Measurements from ENCODE around the gene ABCA10.
"Not testable (repeated sequence)": the region's sequence is repeated elsewhere in the genome, so short reads cannot be mapped to it uniquely, and the experiment has no call there.

Gene ABCA10

DNA sequence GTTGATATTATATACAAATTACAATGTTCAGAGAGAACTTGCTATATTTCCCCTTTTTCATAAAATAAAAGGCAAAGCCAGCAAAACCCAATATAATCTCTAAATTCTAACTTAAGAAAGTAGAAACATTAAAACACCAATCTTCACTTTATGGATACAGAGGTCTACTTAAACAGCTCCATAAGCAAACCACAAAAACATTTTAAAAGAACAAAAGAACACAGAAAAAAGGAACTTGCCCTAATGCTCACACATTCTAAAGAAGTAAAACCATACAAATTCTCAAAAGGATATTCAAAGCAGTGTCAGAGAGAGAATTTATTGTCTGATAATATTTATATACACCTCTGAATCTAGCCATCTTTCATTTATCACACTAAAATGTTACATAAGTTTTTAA is 606 bp downstream of the ABCA10 start:
- no peak for DNase-seq

DNA sequence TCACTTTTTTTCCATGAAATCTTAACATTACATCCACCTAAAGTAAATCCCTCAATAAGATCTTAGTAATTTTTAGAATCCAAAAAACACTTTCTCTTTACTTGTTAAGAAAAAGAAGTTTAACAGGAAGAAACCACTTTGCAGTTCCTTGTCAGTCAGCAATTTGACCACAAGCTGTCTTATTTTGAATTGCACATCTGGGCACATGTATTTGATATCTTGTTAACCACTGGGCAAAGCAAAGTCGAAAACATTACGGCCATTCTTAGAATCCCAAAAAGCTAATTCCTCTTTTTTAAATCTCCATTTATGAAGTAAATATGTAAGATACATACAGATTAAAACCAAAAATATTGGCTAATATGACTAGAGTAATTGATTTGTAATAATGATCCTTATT is 1.1 kb downstream of the ABCA10 start:
- no peak for DNase-seq

DNA sequence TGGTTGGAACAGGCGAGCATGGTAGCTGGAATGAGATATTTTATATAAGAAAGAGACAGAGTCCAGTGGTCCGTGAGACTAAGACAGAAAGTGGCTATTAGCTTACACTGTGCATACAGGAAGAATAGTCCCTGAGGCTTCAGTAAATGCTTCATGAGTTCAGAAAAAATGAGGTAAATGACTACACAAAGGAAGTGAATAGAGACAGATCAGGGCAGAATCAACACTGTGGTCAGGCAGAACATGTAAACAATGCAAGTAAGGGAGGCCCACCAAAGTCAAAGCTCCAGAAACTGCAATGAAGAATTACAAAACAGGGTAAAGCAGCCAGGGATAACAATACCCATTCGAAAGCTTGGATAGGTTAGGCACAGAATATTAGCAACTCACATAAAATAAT is 4.8 kb downstream of the ABCA10 start:
- DNase-seq: no peak

DNA sequence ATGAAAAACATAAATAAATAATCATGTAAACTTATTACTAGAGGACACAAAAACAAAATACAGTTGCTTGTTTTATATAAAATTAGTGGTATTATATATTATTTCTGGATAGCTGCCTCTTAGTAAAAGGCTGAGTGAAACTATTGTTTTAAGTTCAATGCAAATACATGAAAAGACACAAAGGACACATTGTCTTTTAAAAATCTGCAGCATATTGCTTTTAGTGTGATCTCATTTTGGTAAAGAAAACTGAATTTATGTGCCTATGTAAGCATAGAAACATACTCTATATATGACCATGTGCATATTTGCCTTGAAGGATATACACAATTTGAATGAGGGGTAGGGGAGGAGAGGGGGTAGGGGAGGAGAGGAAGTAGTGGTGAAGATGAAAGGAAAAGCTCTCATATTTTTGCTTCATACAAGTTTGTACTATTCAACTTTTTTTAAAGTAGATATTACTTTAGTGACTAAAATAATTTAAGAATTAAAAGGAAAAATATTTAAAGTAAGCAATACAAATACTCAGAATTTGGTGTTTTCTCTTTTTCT is 5.8 kb downstream of the ABCA10 start:
- DNase-seq: no peak

DNA sequence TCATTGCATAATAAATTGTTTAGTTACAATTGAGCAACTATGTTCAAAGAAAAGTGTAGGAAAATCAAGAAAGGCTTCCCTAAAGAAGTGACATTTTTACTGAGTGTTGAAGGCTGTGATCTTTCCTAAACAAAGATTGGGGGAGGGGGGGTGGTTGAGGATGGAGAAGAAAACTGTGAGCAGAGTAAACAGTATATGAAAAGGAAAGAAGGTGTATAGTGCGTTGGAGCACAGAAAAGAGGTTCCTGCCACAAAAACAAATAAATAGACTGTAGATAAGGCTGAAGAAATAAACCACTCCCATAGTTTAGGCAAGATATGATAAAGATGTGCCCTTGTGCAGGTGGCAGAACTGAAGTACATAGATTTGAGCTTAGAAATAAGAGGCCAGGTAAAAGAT is 8.5 kb downstream of the ABCA10 start:
- DNase-seq: no peak

DNA sequence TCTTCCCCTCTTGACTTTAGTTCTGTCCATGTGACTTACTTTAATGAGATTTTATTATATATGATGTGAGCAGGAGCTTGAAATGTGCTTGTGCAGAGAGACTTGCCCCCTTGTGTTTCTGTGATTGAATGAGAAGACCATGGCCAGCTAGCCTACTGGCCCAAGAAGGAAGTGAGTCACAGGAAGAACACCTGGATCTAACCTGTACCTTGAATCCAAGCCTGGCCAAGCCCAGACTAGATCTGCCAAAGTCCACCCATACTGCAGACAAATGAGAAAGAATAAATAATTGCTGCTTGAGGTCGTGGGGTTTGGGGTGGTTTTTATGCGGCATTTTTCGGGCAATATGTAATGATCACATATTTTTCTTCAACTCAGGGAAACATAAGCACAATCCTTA is 9.6 kb downstream of the ABCA10 start:
- no peak for DNase-seq

DNA sequence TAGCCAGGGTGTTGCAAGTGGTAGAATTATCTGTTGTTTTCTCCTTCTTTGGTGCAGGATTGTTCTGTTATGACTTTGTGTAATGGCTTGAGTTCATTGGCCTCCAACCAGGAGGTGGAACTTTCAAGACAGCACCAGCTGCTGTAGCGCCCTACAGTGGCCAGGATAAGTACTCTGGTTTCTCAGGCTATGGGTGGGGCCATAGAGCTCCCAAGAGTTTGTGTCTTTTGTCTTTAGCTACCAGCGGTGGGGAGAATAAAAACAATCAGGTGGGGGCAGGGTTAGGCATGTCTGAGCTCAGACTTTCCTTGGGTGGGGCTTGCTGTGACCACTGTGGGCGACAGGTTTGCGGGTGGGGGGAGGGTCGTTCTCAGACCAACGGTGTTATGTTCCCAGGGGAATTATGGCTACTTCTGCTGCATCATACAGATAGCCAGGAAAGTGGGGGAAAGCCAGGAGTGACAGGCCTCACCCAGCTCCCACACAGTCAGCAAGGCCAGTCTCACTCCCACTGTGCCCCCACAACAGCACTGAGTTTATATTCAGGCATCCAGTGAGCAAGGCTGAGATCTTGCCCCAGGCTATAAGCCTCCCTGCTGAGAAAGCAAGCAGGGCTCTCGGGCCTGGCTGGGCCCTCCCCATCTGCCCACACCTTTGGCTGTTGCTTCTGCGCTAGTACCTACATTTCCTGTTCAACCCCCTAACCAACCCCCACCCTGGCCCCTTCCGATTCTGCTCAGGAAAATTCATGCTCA is 15.4 kb downstream of the ABCA10 start:
- no peak for DNase-seq

DNA sequence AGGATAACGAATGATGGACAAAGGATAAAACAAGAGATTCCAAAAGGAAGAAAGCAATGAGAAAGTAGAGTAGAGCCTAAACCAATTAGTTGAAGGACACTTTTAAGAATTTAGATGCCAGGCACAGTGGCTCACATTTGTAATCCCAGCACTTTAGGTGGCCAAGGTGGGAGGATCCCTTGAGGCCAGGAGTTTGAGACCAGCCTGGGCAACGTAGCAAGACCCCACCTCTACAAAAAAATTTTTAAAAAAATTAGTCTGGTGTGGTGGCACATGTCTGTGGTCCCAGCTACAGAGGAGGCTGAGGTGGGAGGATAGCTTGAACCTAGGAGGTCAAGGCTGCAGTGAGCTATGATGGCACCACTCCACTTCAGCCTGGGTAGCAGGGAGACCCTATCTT is 20.0 kb downstream of the ABCA10 start:
- no peak for DNase-seq

DNA sequence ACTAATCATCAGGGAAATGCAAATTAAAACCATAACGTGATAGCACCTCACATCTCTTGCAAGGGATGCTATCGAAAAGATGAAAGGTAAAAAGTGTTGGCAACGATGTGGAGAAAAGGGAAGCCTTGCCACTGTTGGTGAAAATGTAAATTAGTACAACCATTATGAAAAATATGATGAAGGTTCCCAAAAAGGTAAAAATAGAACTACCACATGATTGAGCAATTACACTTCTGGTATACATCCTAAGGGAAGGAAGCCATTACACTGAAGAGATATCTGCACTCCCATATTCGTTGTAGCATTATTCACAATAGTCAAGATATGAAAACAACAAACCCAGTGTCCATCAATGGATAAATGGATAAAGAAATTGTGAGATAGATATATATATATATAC is 21.5 kb downstream of the ABCA10 start:
- no peak for DNase-seq

DNA sequence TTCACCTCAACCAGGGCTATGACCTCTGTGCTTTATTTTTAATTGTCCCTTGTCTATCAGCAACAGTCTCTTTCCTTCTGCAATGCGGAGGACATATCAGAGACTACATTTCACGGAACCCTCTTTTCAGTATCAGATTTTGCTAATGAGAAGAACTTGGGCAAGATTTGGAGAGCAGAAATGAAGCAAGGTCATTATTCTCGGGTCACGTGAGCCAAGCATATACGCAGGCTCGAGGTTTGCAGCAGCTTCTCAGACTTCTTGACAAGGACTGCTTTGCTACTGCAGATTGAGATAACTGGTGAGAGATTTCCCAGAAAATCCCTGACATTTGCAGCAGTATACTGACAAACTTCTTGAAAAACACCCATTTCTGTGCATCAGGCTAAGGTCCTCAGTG is 30.4 kb downstream of the ABCA10 start:
- DNase-seq: no peak

DNA sequence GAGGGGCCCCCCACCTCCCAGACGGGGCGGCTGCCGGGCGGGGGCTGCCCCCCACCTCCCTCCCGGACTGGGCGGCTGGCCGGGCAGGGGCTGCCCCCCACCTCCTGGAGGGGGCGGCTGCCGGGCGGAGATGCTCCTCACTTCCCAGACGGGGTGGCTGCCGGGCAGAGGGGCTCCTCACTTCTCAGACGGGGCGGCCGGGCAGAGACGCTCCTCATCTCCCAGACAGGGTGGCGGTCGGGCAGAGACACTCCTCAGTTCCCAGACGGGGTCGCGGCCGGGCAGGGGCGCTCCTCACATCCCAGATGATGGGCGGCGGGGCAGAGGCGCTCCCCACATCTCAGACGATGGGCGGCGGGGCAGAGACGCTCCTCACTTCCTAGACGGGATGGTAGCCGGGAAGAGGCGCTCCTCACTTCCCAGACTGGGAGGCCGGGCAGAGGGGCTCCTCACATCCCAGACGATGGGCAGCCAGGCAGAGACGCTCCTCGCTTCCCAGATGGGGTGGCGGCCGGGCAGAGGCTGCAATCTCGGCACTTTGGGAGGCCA is 32.4 kb downstream of the ABCA10 start:
- DNase-seq: not testable (repeated sequence)

DNA sequence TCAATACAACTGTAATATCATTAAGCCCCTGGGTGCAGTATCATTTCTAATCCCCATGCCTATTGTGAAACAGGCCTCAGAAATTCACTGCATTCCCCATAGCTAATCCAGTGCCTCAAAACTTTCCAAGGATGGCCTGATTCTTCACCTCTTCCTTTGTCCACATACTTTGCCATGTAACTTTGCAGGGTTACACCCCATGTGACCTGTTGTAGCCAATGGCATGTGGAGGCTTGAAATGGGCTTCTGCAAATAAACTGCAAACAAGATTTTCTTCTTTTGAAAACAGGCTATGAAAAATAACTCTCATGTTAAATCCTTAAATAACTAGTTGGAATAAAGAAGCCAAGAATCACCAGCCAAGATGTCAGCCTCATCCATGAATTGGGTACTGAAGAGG is 35.9 kb downstream of the ABCA10 start:
- no peak for DNase-seq

DNA sequence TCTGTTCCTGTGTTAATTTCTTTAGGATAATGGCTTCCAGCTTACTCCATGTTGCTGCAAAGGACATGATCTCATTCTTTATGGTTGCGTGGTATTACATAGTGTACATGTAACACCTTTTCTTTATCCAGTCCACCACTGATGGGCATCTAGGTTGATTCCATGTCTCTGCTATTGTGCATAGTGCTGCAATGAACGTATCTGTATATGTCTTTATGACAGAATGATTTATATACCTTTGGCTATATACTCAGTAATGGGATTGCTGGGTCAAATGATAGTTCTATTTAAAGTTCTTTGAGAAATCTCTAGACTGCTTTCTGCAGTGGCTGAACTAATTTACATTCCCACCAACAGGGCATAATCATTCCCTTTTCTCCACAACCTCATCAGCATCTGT is 39.8 kb downstream of the ABCA10 start:
- no peak for DNase-seq

DNA sequence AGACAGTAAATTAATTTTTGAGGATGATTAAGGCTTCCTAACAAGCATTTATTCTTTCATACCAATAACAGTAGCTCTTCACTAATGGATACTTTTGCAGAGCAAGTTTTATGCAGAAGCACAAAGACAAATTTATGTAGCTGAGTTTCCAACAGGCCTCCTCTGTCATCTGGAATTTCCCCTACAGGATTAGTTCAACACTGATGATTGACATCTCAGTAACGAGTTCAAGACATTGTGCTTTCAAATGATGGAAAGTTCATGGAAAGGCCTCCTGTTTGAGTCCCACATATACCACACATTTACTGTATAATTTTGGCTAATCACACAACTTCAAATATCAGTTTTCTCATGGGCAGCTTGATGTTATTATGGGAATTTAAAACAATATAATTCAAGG is 40.6 kb downstream of the ABCA10 start:
- DNase-seq: no peak

DNA sequence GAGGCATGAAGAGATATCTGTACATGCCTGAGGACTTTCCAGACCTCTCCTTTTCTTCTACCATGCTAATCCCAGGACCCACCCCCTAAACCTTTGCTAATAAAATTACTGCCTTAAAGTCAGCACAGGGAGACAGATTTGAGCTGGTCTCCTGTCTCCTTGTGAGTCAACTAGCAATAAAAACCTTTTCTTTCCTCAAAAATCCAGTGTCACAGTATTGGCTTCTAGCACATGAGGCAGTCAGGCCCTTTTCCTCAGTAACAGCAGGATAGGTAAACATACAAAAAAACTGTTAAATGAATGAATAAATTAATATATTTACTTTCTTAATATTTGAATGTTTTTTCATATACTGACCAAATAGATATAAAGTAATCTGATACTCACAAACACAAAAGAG is 41.3 kb downstream of the ABCA10 start:
- DNase-seq: no peak

DNA sequence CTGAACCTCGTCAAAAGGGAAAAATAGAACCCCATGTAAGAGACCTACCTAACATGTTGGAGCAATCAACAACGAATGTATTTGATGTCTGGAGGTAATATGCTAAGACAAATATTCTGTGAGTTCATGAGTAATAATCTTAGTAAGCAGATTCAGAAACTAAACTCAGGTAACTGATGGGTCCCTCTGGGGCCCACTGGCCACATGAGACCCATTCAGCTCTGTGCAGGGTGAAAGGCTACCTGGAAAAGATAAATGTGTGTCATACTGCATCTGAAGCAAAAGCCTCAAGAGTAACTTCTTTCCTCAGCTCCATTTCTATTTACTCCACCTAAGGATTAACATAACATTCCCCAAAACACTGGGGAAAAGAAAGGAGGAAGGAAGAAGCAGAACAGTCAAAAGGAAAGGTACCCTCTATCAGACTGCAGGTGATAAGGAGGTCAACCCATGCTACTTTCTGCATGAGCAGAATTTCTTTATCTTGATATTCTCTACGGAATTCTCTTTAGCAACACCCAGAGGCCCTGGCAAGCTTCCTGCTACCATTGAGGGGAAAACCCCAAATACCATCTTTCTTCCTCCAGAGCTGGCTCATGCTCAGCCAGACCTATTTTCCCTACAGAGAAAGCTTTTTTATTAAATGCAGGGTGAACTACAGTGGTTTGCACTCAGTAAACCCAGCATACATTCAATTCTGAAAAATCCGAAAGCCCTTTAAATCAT is 49.2 kb downstream of the ABCA10 start:
- DNase-seq: no peak

DNA sequence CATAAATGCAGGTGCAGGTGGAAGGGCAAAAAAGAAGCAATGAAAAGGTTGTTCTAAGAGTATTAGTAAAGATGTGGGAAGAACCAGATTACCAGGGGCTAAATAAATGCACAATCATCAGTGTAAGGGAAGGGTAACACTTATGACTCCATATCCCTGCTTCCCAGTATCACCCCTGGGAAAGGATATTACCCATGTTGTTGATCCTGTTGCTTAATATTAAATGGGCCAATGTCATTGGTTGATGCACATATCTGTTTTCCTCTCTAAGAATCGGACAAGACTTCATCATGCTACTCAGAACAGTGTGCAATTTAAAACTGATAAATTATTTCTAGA is 52.2 kb downstream of the ABCA10 start:
- DNase-seq: no peak

DNA sequence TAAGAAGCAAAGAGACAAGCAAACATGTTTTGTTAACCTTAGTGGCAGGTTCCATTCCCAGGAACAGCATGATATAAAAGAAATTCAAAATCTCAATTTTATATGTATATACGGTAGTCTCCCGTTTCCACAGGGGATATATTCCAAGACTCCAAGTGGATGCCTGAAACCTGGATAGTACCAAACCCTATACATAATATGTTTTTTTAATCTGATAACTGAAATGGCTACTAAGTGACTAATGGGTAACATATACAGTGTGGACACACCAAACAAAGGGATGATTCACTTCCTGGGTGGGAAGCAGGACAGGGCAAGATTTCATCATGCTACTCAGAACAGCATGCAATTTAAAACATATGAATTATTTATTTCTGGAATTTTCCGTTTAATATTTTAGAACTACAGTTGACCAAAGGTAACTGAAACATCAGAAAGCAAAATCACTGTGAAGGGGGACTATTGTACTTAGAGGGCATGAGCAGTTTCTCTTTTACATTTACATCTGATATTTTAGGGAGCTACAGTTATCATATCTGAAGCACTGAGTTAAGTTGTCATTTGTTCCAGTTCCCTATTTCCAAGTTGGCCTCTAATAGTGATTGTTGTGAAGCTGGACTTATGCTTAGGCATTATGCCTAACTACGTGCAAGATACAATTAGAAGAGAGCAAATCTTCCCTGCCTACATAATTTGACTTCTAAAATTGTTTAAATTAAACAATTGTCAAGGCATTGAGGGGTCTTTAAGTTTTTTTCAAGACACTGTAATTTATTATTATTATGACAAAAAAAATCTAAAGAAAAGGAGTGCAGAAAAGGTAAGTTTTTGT is 52.8 kb downstream of the ABCA10 start:
- DNase-seq: peak; percentile 6

DNA sequence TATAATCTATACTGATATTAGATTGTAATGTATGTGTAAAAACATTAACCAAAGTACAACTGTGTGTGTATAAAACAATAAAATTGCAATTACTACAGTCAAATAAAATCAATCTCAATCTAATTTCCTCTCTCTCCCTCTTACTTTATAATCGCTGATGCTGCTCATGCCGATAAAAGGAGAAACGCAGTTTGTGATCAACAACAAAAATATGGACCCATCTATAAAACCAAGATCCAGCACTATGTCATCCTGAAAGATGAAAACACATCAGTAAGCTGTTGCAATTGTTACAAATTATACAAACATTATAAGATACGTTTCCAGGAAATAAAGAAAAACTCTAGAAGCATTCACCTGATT is 53.4 kb downstream of the ABCA10 start:
- no peak for DNase-seq

DNA sequence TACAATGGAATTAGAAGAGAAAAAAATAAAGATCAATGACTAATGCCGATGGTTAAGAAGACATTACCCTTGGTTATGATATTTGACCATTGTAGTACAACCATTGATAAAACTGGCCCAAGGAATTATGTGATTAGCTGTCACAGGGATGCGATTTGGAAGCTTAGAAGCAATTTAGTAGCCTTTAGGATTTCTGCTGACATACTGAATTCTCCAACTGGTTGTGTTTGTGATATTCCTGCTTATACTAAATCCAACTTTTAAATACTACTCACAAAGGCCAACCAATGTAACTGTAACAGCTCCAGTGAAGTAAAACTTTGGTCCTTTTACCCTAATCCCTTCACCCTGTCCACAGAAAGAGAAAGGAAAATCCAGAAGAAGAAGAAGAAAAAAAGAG is 55.5 kb downstream of the ABCA10 start:
- DNase-seq: no peak

DNA sequence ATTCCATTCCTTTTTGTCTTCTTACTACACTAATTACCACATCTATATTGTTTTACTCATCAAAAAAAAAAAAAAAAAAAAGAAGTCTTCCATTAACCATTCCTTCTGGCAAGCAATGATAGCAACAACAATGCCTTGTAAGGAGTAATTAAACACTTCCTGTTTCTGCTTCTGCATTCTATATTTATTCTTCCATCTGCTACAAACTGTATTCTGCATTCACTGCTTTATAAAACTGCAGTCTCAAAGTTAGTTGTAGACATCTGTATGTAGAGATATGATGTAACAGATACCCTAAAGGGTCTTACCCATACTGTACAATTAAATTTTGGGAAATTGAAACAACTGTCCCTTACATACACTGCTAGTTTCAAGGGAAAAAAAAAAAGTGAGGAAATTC is 58.2 kb downstream of the ABCA10 start:
- no peak for DNase-seq

DNA sequence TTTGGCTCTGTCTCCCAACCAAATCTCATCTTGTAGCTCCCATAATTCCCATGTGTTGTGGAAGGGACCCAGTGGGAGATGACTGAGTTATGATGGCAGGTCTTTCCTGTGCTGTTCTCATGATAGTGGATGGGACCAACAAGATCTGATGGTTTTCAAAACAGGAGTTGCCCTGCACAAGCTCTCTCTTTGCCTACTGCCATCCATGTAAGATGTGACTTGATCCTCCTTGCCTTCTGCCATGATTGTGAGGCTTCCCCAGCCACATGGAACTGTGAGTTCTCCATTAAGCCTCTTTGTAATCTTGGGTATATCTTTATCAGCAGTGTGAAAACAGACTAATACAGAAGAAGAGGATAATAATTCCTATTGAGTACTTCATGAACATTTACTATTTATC is 60.0 kb downstream of the ABCA10 start:
- DNase-seq: not testable (repeated sequence)

DNA sequence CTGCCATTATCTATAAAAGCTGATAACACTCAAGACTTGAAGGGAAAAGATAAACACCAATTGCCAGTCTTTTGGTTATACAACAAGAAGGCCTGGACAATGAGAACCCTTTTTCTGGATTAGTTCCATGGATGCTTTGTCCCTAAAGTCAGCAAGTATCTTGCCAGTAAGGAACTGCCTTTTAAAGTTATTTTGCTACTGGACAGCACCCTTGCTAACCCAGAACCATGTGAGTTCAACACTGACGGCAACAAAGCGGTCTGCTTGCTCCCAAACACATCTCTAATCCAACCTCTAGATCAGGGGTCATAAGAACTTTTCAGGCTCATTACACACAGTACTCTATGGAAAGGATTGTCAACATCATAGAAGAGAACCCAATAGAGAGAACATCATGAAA is 61.7 kb downstream of the ABCA10 start:
- no peak for DNase-seq

DNA sequence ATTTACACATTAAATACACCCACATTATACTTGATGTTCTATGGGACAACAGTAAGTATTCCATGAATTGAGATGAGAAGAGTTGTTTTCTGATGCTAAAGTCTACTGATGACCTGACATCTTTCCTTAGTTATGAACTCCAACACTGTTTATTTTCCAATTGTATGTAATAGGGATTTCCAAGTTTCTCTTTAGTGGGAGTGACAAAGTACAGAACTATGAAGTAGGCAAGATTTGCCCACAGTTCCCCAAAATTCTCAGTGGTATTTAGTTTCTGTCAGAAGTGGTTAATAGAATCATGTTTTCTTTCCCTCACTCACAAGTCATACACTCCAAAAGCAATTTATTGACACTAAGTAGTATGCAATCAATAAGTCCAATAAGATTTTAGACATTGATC is 64.4 kb downstream of the ABCA10 start:
- no peak for DNase-seq
